Stimulated activated CD8-positive, alpha-beta memory T cell treated with anti-CD3 and anti-CD28 coated beads, Interleukin-7, amount 100 ng/mL, for 24 hours (primary cell): ENCODE measurements around the gene DYNLT4.
"Not testable (repeated sequence)": the region's sequence is repeated elsewhere in the genome, so short reads cannot be mapped to it uniquely, and the experiment has no call there.

ENCODE experiments used
- DNase-seq: peaks from one replicate; pipeline ENCODE4 v3.0.0-alpha.2; 2020; ENCODE audit warnings: low read depth

DYNLT4 gene, protein sequence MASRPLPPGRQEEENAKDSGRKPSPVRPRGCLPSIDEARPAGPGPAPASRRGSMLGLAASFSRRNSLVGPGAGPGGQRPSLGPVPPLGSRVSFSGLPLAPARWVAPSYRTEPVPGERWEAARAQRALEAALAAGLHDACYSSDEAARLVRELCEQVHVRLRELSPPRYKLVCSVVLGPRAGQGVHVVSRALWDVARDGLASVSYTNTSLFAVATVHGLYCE

DNA sequence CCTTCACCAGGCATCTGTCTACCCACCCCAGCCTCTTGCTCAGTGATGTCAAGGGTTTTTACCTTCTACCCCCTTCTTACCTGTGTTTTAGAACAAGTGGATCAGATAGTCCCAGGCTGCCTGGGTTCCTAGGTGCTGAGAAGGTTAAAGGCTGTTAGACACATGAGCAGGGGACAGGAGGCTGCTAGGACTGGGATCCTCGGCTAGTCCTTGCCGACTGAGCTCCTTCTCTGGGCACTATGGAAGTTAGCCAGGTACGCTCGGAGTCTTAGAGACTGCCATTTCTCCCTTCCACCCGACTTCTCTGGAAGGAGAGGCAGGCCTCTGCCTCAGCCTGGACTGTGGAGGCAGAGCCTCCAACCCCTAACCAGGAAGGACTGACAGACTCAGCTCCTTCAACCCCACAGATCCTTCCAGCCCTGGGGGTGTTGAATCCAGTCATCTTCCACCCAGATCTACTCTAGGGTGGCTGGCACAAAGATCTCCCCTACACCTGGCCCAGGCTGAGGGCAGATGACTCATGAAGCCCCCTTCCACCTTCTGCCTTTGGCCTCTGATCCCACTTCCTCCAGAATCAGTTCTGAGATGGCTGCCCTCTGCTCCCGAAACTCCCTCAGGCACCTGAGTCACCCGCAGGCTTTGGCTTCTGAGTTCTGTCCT, at the start of gene DYNLT4:
Gene DYNLT4 (minus strand): TSS at position 648 of the 660 bp plus-strand sequence. CDS start 683 bp downstream, outside the sequence.
- DNase-seq = no peak

DNA sequence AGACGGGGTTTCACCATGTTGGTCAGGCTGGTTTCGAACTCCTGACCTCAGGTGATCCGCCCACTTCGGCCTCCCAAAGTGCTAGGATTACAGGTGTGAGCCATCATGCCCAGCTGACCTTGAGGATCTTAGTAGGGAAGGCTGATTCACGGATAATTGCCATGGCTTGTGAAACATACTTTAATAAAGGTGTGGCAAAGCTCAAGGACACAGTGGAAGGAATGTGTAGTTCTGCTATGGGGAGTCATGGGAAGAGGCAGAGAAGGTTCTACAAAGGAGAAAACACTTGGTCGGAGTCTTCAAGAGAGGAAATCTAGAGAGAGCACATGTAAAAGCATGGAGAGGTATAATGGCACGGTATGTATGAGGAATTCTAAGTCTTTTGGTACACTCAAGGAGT, 48.6 kb upstream of the DYNLT4 start:
- no peak for DNase-seq

GRCh38 chr1:44854970-44855369, 47.8 kb upstream of the DYNLT4 start:
- DNase-seq = no peak

DNA sequence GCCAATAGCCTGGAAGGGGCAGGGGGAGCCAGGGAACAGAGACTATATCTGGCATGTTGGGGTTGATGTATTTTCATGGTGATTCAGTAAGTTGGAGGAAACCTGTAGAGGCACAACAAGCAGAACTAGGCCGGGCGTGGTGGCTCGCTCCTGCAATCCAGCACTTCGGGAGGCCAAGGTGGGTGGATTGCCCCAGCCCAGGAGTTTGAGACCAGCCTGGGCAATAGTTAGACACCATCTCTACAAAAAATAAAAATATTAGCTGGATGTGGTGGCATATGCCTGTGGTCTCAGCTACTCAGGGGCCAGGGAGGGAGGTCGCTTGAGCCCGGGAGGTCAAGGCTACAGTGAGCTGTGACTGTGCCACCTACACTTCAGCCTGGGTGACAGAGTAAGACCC, 46.0 kb upstream of the DYNLT4 start:
- no peak for DNase-seq

DNA sequence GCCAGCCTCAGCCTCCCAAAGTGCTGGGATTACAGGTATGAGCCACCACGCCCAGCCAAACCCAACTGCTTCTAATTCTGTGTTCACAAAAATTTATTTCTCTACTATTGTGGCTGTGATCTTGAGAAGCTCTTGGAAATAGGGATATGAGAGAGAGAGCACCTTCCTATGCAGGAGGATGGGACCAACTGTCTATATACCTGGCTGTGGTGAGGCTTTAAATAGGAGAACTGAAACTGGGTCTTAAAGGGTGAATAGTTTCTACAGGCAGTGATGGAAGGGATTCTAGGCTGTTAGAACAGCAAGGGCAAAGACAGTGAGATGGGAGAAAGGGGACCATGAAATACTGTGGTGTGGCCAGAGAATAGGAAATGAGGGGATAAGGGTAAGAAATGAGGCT, 44.2 kb upstream of the DYNLT4 start:
- no peak for DNase-seq

- DNase-seq = no peak
These were observed 42.5 kb upstream of the DYNLT4 start for GRCh38 chr1:44849575-44850132.

- no peak for DNase-seq
These were observed 41.5 kb upstream of the DYNLT4 start for GRCh38 chr1:44848456-44849181.

DNA sequence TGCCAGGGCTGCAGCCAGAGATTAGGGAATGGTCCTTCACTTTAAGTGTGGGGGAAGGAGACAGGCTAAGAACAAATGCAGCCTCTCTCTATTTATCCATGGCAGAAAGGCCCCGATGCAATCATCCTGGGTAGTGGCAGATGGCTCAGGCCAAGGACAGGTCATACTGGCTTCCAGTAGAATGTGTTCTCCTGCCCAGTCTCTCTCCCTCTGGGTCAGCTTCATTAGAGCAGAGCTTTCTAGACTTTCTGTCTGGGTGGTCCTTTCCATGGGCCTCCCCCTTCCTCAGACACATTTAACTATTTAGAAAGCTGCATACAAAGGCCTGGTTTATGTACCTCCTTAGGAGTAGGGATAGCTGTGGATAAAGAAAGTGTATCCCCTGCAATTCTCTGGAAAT, 40.7 kb upstream of the DYNLT4 start:
- DNase-seq = no peak

DNA sequence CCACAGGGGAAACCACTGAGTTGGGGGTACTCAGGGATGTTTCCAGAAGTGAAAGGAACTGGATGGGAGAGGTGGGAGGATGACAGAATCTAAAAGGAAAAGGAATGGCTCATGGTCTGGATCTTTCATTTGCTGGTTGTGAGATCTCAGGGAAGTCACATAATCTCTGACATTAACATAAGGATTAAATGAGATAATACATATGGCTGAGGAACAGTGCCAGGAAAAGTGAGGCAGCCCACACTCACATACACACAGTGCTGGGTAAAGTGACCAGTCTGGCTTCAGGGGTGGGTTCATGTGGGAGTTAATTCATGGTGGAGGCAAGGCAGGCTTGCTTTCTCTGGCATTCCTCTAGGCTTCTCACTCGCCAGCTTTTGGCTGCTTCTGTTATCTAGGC, 39.8 kb upstream of the DYNLT4 start:
- no peak for DNase-seq

DNA sequence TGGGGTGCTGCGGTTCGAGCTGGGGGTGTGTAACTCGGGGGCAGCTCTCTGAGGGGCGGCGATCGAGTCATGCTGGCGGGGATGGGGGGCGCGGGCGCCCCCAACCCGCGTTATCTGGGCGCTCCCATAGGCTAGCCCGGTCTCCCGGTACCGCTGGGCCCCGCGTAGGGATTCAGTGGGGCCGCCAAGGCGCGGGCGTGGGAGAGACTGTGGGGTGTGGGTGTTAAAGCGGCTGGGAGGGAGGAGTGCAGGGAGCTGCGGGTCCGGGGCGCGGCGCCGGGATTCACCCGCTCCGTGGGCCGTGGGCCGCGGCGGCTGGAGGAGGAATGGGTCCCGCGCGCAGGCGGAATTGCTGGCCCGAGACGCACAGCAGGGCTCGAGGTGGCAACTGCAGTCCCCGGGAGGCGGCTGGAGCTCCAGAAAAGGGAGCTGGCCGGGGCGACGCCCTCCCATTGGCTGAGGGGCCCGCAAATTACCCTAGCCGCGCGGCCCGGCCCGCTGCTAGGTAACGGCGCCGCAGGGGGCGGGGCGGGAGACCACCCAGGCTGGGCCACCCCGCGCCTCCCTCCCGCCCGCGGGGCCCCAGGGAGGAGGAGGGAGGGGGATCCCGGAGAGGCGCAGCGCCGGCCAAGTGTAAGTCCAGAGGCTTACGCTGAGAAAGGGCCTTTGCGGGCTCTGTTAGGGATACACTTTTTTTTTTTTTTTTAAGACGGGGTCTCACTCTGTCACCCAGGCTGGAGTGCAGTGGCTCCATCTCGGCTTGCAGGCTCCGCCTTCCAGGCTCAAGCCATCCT, 35.9 kb upstream of the DYNLT4 start, which contains the start of gene PTCH2:
Gene PTCH2 (minus strand): TSS at position 392 of the 794 bp plus-strand sequence. CDS start 321 bp downstream, at position 71.
- DNase-seq = no peak

- no peak for DNase-seq
These were observed 35.3 kb upstream of the DYNLT4 start for GRCh38 chr1:44842486-44842861.

DNA sequence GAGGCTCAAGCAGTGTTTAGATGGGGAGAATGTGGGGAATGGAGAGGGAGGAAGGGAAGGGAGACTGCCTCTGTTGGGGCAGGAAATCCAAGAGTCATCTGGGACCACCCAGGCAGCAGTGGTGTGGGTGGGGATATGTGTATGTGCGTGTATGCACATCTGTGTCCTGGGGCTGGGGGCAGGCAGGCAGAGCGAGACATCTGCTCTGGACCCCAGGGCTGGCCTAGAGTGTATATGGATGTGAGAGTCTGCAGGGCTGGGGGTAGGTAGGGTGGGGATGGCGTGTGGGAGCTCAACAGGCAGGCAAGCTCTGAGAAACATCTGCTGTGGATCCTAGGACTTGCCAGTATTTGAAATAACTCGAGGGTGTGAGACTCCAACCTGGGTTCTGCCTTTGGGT, 32.4 kb upstream of the DYNLT4 start:
- DNase-seq = no peak

GRCh38 chr1:44838294-44838693, 31.1 kb upstream of the DYNLT4 start:
- not testable (repeated sequence) for DNase-seq

DNA sequence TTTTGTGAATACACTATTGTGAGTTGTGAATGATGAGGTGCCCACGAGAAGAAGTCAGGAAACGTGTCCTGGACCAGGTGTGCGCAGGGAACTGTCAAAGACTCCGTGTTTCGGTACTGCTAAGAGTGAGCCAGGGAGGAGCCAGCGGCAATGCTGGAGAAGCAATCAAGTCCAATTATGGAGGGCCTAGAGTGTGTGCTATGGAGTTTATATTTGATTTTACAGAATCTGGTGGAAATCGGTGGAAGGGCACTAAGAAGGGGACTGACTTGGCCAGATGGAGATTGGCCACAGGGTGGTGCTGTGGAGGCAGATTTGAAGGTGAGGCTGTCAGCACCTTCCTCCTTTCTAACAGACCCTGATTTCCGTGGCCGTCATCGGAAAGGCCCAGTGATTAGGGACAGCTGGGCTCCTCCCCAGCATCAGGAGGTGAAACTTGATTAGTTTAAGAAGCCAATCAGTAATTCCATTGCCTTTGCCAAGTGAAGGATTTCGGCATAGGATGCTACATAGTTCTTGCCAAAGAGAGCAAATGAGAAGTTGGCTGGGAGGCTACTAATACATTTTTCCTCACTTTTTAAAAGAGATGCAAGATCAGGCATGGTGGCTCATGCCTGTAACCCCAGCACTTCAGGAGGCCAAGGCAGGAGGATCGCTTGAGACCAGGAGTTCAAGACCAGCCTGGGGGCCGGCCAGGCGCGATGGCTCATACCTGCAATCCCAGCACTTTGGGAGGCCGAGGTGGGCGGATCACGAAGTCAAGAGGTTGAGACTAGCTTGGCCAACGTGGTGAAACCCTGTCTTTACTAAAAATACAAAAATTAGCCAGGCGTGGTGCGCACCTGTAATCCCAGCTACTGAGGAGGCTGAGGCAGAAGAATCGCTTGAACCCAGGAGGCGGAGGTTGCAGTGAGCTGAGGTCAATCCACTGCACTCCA, 28.9 kb upstream of the DYNLT4 start:
- peak; percentile 79 for DNase-seq

GRCh38 chr1:44834328-44834727, 27.2 kb upstream of the DYNLT4 start:
- no peak for DNase-seq

DNA sequence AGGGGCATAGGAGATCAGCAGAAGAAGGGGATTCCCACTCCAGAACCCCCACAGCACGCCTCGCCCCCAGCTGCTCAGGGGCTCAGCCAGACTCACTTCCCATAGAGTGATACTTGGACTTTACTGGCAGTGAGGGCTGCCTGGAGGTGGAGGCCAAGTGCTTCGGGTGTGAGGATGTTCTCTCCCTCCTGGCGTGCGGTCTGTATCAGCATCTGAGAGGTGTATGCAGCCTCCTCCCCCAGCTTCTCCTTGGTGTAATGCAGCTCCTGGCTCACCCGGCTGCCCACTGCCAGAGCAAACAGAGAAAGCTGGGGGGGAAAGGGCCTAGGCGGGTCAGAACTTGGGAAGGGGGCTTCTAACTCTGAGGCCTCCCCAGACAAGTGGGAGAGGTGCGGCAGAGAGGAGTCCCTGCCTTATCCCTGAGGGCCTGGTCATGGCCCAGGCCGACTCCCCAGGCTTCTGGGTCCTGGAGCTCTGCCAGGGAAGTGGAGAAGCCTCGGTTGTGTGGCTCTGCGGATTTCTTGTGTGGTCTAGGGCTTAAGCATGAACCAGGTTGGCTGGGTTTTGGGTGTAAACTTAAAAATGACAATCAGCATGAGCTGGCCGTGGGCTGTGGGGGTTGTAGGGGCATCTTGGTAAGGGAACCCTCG, 25.0 kb upstream of the DYNLT4 start:
- no peak for DNase-seq

- no peak for DNase-seq
These were observed 24.4 kb upstream of the DYNLT4 start for GRCh38 chr1:44831516-44831915.

DNA sequence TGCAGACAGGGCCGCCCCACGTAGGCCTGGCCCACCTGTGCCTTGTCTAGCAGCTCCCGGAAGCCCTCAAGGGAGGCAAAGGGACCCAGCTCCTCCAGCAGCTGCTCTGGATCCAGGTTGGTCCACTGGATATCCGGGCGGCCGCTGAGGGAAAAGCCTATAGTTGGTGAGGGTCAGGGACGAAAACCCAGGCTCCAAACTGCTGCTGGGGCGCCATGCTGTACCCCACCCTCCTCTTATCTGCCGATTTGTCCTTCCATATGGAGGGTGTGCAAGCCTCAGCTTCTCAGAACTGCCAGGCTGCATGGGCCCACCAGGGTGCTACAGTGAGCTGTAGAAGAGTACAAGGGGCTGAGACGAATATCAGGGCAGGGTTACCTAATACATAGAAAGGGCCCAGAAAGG, 23.8 kb upstream of the DYNLT4 start:
- no peak for DNase-seq

DNA sequence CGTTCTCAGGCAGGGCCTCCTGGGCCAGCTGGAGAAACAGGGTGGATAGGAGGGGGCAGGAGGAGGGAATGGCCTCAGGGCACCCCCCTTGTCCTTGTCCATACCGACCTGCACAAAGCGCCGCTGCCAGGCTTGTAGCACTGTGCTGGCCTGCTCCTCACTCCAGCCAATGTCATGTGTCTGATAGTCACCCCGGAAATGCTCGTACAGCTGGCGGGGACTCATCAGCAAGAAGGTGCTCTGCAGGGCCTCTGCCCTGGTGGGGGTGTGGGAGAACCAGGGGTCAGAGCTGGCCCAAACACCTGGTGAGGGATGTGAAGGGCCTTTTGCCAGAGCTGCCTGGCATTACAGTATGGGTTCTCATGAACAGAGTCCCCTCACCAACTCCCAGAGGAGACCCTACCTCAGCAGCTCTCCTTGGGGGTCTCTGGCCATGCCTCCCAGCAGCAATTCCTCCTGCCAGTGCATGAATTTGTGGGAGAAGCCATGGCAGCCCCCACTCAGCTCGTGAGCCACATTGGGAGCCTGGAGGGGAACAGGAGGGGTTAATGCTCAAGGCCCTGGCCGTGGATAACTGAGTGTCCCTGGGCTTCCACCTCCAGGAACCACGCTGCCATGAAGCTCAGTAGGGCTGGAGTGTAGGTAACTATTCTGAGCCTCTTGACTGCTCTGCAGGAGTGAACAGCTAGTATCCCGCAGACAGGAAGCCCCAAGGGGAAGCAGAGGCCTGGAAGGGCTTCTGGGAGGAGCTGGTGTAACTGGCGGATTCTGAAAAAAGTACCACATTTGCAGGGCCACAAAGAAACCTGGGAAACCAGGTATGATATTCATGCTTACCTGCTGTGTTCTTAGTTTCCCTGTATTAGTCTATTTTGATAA, 22.6 kb upstream of the DYNLT4 start:
- DNase-seq = no peak
